ENCODE data around the gene ZMYND12.

Gene ZMYND12

DNA sequence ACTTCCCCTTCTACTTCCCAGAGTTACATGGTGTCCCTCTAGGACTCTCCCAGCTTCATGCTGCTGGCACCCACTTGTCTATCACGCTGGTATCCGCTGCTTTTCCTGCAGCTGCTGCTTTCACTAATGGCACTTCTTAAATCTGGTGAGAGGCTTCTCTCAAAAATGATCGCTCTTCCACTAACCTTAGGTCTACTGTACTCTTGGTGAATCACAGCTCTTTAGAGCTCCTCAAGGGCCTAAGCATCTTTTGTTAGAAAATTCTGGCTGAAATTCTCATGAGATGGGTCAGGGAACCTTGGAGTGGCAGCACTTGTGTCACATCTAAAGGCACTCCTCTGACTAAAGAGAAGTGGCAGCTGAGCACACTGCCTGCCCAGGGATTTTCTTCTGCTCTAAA is 32.1 kb downstream of the ZMYND12 start:
- no peaks in the 10 kb centered on the region for H3K27me3 Mint-ChIP-seq
- no peaks in the 10 kb centered on the region for H3K9me3 Mint-ChIP-seq (ENCODE audit: low read depth)
- H3K4me3 Mint-ChIP-seq = no peak overlapping the region
- no peaks in the 10 kb centered on the region for H3K4me1 Mint-ChIP-seq (ENCODE audit: low read depth)
- no peaks in the 10 kb centered on the region for H3K36me3 Mint-ChIP-seq
- H3K27ac Mint-ChIP-seq = no peak overlapping the region

DNA sequence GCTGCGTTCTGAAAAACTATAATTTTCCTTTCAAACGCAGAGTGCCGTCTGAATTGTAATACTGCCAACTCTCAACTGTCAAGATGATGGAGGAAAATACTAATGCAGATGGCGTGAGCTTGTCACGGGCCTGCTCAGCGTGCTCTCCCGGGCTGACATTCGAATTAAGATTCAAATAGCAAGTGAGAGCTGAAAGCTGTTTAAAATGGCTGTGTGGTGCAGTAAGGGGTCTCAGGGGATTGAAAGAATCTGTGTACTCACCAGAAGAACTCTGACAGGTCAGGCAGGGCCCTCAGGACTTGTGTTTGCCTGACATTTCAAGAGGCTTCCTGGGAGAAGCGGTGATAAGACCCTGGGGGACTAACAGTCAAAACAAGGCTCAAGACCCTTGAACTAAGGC is 33.1 kb downstream of the ZMYND12 start:
- Mint-ChIP-seq H3K27me3 (no peaks in the 10 kb centered on the region), H3K9me3 (ENCODE audit: low read depth) (no peaks in the 10 kb centered on the region), H3K4me1 (ENCODE audit: low read depth) (no peaks in the 10 kb centered on the region), H3K4me3 (no peak overlapping the region), H3K27ac (no peak overlapping the region), H3K36me3 (no peaks in the 10 kb centered on the region)

DNA sequence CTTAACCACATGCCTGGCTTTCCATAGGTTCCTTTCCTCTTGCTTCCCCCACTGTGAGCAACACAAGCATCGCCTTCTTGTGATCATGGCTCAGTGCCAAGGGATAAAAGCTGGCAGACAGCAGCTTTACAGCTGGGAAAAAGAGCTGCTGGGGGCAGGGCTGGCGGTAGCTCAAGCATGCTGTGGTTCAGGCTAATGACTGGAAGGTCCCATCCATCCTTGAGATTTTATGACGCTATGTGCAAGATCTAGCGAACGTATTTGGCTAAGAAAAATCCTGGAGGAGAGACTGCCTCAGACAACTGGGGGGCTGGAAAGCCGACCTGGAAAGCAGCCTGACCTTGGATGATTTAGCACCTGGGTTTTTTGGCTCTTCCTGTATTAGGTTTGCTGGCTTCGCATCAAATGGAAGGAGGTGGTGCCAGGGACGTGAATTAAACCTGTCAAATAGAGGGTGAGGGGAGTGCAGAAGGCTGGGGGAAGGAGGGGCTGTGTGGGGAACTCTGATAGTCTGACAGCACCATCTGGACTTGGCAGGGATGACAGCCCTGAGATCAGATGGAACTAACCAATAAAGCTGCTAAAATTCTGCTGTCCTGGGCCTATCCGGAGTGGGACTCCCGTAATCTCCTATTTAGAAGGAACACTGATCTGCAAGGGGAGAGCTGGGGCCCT is 34.8 kb downstream of the ZMYND12 start:
- Mint-ChIP-seq H3K27me3 (no peaks in the 10 kb centered on the region), H3K4me3 (no peak overlapping the region), H3K9me3 (ENCODE audit: low read depth) (no peaks in the 10 kb centered on the region), H3K36me3 (no peaks in the 10 kb centered on the region), H3K4me1 (ENCODE audit: low read depth) (no peaks in the 10 kb centered on the region), H3K27ac (no peak overlapping the region)

DNA sequence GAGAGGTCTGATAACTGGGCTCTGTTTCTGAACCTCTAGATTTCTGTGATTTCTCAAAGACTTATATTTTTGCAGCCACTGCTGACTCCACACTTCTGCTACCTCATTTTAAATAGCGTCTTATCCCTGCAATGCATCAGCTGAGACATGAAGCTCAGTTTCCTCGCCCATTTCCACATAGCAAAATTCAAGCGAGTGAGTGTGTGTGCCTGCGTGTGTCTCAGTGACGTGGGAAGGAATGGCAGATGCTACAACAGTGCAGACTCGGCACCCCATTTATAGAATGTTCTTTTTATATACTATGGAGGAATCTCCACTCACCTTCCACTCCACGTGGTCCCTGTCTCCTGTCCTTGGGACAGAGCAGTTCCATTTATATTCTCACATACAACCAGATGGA is 35.7 kb downstream of the ZMYND12 start:
- Mint-ChIP-seq H3K9me3 (ENCODE audit: low read depth) (no peaks in the 10 kb centered on the region), H3K36me3 (no peaks in the 10 kb centered on the region), H3K27ac (no peak overlapping the region), H3K4me1 (ENCODE audit: low read depth) (no peaks in the 10 kb centered on the region), H3K27me3 (no peaks in the 10 kb centered on the region), H3K4me3 (no peak overlapping the region)

DNA sequence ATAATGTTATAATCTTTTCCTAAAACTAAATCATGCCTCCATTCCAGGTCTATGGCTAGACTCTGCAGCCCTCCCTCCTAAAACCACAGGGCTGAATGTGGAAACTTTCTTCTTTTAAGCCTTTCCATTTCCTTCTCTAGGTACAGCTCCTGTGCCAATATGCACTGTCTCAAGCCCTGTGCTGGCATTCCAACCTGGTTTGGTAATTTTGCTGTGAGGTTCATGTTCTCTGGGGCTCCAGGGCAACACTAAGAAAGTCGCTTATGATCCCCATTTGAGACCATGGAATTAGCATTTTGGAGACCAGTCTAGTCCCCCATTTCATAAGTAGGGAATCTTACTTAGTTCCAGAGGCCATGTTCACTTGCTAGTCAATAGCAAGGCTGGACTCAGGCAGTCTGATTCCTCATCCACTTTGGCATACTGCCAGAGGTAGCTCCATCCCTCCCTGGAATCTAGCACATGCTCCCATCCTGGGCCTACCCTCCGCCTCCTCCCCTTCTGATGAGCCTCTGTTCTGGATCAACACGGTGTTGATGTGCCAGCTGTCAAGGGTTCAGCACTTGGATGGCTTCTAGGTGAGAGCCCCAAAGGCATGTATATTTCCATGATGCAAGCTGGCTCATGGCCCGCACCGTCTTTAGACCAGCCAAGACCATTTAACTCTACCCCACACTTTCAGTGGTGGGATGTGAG is 36.5 kb downstream of the ZMYND12 start:
- H3K4me1 Mint-ChIP-seq (ENCODE audit: low read depth) = no peaks in the 10 kb centered on the region
- no peak overlapping the region for H3K4me3 Mint-ChIP-seq
- H3K27me3 Mint-ChIP-seq = no peaks in the 10 kb centered on the region
- no peaks in the 10 kb centered on the region for H3K36me3 Mint-ChIP-seq
- no peak overlapping the region for H3K27ac Mint-ChIP-seq
- no peaks in the 10 kb centered on the region for H3K9me3 Mint-ChIP-seq (ENCODE audit: low read depth)

DNA sequence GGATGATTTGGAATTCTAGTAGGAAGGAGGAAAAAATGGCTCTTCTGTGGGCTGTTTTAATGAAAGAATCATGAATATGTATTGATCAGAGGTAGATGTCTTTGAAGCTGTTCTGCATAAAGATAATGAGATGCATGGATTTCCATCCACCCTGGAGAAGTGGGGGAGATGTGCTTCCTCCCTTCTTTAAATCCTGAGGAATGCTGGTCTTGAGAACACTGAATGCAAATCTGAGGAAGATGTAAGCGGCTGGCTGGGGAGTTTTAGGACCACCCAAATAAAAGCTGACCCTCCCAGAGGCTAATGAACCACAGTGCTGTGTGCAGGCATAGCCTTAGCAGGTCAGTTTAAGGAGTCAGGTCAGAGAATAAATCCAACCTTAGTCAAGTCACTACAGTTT is 37.3 kb downstream of the ZMYND12 start:
- no peaks in the 10 kb centered on the region for H3K4me1 Mint-ChIP-seq (ENCODE audit: low read depth)
- no peak overlapping the region for H3K4me3 Mint-ChIP-seq
- H3K27me3 Mint-ChIP-seq = no peaks in the 10 kb centered on the region
- H3K27ac Mint-ChIP-seq = no peak overlapping the region
- no peaks in the 10 kb centered on the region for H3K36me3 Mint-ChIP-seq
- no peaks in the 10 kb centered on the region for H3K9me3 Mint-ChIP-seq (ENCODE audit: low read depth)

DNA sequence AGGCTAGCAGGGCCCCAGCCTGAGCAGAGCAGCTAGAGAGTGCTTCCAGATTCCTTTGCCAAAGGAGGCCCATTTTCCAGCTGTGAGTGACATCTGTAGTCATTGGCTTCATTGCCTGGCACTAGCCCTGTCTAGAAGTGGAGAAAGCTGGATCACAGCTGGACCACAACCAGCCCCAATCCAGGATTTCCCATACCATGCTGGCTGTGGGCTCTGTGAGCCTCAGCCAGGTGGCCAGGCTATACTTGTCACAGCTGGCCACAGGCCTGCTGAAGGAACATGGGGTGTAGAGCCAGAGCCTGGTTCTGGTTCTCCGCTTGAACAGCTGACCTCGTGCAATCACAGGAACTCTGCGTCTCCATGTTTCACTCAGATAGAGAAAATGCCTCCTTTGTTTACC is 38.7 kb downstream of the ZMYND12 start:
- Mint-ChIP-seq H3K36me3 (no peaks in the 10 kb centered on the region), H3K27me3 (no peaks in the 10 kb centered on the region), H3K27ac (no peak overlapping the region), H3K4me3 (no peak overlapping the region), H3K9me3 (ENCODE audit: low read depth) (no peaks in the 10 kb centered on the region), H3K4me1 (ENCODE audit: low read depth) (no peaks in the 10 kb centered on the region)

DNA sequence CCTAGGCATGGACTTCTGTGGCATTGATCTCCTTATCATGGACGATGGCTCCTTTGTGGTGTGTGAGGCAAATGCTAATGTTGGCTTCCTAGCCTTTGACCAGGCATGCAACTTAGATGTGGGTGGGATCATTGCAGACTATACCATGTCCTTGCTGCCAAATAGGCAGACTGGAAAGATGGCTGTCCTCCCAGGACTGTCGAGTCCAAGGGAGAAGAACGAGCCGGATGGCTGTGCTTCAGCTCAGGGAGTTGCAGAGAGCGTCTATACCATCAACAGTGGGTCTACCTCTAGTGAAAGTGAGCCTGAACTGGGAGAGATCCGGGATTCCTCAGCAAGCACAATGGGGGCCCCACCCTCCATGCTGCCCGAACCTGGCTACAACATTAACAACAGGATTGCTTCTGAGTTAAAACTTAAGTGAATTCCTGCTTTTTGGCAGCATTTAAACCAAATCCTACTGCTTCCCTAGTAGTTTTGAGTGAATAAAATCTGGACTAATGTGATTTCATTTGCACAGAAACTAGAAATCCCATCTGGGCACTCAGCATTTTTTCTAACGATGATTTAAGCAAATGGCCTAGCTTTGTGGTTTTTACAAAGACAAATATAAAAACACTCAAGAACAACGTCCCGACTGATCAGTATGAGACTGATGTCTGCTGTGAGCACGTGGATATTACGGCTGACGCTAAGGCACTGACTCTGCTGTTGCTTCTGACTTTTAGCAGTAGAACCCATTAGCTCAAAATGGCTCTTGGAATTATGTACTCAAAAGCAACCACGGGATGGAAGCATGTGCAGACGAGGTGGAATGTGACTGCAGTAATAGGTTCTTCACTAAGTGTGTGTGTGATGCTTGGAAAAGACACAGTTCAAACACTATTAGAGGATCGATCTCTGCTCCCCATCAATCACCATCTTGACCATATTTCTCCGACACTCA is 41.0 kb downstream of the ZMYND12 start:
- H3K9me3 Mint-ChIP-seq (ENCODE audit: low read depth) = no peaks in the 10 kb centered on the region
- no peaks in the 10 kb centered on the region for H3K4me1 Mint-ChIP-seq (ENCODE audit: low read depth)
- H3K27ac Mint-ChIP-seq = no peak overlapping the region
- no peaks in the 10 kb centered on the region for H3K27me3 Mint-ChIP-seq
- no peak overlapping the region for H3K4me3 Mint-ChIP-seq
- no peaks in the 10 kb centered on the region for H3K36me3 Mint-ChIP-seq

DNA sequence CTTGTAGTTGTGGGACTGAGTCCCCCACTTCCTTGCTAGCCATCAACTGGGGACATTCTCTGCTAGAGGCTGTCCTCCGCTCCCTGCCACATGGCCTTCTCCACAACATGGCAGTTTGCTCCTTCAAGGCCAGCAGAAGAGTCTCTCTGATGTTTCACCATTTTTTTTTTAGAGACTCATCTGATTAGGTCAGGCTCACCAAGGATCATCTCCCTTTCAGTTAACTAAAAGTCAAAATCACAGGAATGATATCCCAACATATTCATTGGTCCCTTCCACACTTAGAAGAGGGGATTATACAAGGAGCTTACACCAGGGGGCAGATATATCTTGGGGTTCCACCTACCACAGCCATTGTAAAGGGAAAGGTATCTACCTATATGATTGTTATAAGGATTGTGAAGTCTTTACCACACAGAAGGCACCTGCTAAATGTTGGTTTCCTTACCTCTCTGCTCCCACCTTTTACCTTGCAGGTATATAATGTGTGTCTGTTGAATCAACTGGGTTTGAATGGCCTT is 51.9 kb downstream of the ZMYND12 start:
- no peaks in the 10 kb centered on the region for H3K36me3 Mint-ChIP-seq
- no peaks in the 10 kb centered on the region for H3K4me1 Mint-ChIP-seq (ENCODE audit: low read depth)
- no peaks in the 10 kb centered on the region for H3K9me3 Mint-ChIP-seq (ENCODE audit: low read depth)
- no peak overlapping the region for H3K27ac Mint-ChIP-seq
- peaks cover 5% of the 10 kb centered on the region for H3K27me3 Mint-ChIP-seq
- no peak overlapping the region for H3K4me3 Mint-ChIP-seq

DNA sequence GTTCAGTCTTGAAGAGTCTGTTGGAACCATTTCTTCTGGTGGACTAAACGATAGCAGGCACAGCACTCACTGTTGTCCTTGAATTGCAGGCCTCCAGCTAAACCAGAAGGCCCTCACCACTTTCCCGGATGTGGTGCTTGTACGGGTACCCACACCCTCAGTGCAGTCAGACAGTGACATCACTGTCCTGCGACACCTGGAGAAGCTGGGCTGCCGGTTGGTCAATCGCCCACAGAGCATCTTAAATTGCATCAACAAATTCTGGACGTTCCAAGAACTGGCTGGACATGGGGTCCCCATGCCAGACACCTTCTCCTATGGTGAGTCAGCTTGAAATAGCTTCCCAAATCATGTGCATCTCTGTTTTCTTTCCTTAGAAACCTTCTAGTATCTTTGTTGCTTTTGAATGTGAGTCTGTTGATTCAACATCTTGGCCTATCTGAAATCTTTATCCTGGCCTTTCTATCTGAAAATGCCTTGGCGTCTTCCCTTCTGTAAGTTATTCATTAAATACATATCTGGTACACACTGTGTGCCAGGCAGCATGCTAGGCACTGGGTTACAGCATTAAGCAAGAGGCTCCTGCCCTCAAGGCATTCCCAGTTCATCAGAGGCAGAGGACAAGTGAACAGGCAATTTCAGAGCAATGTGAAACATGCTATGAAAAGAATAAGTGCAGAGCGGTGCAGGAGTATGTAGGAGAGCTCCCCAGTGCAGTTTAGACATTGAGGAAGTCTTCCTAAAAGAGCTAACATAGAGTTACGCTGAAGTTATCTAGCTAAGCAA is 56.3 kb downstream of the ZMYND12 start:
- H3K4me1 Mint-ChIP-seq (ENCODE audit: low read depth) = no peaks in the 10 kb centered on the region
- H3K4me3 Mint-ChIP-seq = no peak overlapping the region
- H3K27me3 Mint-ChIP-seq = no peaks in the 10 kb centered on the region
- no peaks in the 10 kb centered on the region for H3K9me3 Mint-ChIP-seq (ENCODE audit: low read depth)
- H3K36me3 Mint-ChIP-seq = peaks cover 2% of the 10 kb centered on the region
- no peak overlapping the region for H3K27ac Mint-ChIP-seq

DNA sequence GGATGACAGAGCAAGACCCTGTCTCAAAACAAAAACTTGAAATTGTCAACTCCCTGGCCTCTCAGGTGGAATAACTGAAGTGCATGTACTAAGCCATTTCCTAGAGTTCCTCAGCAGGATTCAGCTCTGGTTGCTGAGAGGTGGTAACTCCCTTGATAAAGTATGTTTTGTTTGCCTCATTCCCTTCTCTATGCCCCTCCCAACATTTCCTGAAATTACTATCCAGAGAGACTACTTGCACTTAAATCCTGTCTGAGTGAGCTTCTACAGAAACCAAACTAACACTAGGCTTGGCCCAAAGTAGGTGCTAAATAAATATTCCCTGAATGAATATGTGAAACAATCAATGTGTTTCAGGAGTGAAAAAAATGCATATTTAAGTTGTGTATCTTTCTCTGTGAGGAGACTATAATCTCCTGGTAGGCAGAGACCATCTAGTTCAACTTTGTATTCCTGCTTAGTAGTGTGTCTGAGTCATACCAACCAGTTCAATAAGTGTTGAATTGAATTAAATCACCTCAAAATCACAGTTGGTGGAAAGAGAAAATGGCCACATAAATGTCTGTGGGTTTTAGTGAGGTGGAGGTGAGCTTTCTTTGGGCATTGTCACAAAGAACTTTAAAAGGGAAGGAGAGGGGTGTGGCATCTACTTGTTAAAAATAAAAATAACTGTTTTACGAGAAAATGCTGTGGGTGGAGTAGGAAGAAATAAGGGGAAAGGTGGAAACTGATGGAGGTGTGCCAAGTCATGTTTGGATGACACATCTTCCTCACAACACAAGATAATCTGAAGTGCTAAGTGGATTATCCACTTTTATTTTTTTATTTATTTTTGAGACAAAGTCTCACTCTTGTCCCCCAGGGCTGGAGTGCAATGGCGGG is 62.6 kb downstream of the ZMYND12 start:
- Mint-ChIP-seq H3K9me3 (ENCODE audit: low read depth) (no peaks in the 10 kb centered on the region), H3K27ac (no peak overlapping the region), H3K36me3 (peaks cover 2% of the 10 kb centered on the region), H3K4me1 (ENCODE audit: low read depth) (peaks cover 3% of the 10 kb centered on the region), H3K4me3 (no peak overlapping the region), H3K27me3 (no peaks in the 10 kb centered on the region)

DNA sequence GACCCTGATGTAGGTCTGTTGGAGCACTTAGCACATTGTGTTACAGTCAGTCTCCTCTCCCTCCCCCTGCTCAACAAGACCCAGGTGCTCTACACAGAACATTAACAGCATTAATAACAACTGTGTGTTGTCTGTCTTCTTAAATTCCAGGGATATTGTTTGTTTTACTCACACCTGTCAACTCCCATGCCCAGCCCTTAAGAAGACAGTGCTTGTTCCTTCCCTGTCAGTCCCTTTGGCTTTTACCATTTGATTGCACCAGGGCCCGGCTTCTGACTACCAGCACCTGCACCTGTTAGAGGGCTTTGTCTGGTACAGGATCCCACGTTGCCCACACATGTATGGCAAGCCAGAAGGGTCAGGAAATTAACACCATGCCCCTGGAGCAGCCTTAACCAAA is 63.6 kb downstream of the ZMYND12 start:
- H3K4me3 Mint-ChIP-seq = no peak overlapping the region
- peaks cover 3% of the 10 kb centered on the region for H3K4me1 Mint-ChIP-seq (ENCODE audit: low read depth)
- peaks cover 2% of the 10 kb centered on the region for H3K27me3 Mint-ChIP-seq
- H3K9me3 Mint-ChIP-seq (ENCODE audit: low read depth) = no peaks in the 10 kb centered on the region
- H3K27ac Mint-ChIP-seq = no peak overlapping the region
- H3K36me3 Mint-ChIP-seq = peaks cover 2% of the 10 kb centered on the region

DNA sequence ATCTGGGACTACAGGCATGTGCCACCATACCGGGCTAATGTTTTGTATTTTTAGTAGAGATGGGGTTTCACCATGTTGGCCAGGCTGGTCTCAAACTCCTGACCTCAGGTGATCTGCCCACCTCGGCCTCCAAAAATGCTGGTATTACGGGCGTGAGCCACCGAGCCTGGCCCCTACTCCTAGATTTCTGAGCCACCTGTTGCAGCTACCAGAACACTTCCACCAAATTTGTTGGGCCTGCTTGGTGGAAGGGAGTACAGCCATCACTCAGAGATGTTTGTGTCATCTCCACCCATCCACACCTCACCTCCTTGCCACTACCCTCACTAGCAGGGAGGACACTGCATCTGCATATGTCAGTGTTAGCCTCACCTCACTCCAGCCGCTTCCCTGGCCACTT is 69.8 kb downstream of the ZMYND12 start:
- H3K36me3 Mint-ChIP-seq = no peaks in the 10 kb centered on the region
- no peak overlapping the region for H3K4me3 Mint-ChIP-seq
- no peaks in the 10 kb centered on the region for H3K4me1 Mint-ChIP-seq (ENCODE audit: low read depth)
- no peak overlapping the region for H3K27ac Mint-ChIP-seq
- peaks cover 28% of the 10 kb centered on the region for H3K27me3 Mint-ChIP-seq
- H3K9me3 Mint-ChIP-seq (ENCODE audit: low read depth) = no peaks in the 10 kb centered on the region

DNA sequence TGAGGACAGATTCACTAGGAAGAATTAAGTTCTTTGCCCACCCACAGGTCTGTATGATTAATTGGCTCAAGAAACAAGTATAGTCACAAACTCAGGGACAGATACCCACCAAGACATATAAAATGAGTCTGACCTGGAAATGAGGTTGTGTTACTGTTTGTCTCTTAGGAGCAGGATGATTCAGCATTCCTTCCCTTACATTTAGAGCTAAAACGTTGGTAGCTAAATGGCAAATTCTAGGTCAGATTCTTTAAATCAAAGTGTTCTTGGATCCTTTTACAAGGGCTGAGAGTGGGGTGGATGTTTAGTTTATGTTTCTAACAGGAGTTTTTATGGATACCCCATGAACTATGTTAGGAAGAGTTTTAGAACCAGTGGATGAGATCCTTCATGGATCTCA is 70.5 kb downstream of the ZMYND12 start:
- no peak overlapping the region for H3K4me3 Mint-ChIP-seq
- peaks cover 28% of the 10 kb centered on the region for H3K27me3 Mint-ChIP-seq
- no peaks in the 10 kb centered on the region for H3K9me3 Mint-ChIP-seq (ENCODE audit: low read depth)
- no peak overlapping the region for H3K27ac Mint-ChIP-seq
- H3K36me3 Mint-ChIP-seq = no peaks in the 10 kb centered on the region
- no peaks in the 10 kb centered on the region for H3K4me1 Mint-ChIP-seq (ENCODE audit: low read depth)
